HG02610 (cell line): ENCODE measurements around the gene JMJD1C.
"Not testable (repeated sequence)": the region's sequence is repeated elsewhere in the genome, so short reads cannot be mapped to it uniquely, and the experiment has no call there.

Source experiments
- ATAC-seq: cut with Tn5 transposase; IDR thresholded peaks from one replicate; pipeline ENCODE4 v1.9.1; 2021; ENCODE audit warnings: mild to moderate bottlenecking, moderate library complexity; ENCODE audit not compliant: unreplicated experiment

Gene JMJD1C

DNA sequence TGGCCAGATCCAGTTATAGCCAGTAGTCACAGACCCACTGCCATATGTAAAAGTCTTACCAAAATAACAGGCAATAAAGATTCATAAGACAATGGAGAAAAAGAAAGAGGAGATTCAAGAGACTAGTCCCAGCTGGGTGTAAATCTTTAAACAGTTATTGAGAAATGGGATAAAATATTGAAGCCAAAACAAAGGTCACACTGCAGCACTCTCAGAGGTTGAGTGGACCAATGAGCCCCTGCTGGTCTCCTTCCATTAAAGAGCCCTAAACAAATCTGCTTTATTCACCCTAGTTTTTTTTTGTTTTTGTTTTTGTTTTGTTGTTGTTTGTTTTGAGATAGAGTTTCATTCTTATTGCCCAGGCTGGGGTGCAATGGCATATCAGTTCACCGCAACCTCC lies 98.8 kb downstream of the JMJD1C start:
- no peak for ATAC-seq

- no peak for ATAC-seq
Measured at GRCh38 chr10:63365976-63366765, 99.6 kb downstream of the JMJD1C start.

DNA sequence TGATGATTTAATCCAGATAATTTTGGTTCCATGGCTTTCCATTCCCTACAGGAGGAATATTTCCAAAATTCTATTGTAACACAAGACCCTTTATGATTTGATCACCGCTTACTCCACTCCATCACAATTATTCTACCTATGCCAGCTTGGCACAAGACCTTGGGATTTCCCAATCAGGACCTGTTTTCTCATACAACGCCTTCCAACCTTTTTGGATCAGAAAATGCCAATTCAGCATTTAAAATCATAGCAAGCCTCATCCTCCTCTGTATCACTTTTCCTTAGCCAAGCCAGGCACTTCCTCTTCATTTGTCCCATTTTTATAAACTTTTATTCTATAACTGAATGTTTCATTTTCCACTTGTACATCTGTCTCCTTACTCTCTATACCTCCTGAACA lies 100.9 kb downstream of the JMJD1C start:
- ATAC-seq, result no peak

DNA sequence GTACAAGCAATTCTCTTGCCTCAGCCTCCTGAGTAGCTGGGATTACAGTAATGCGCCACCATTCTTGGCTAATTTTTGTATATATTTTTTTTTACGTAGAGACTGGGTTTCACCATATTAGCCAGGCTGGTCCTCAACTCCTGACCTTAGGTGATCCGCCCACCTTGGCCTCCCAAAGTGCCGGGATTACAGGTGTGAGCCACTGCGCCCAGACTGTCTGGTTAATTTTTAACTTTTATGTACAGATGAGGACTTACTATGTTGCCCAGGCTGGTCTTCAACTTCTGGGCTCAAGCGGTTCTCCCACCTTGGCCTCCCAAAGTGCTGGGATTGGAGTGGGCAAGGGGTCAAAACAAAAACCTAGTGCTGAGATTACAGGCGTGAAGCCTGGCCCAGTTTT lies 101.8 kb downstream of the JMJD1C start:
- ATAC-seq, result no peak

GRCh38 chr10:63355682-63356081 lies 110.1 kb downstream of the JMJD1C start:
- no peak for ATAC-seq

DNA sequence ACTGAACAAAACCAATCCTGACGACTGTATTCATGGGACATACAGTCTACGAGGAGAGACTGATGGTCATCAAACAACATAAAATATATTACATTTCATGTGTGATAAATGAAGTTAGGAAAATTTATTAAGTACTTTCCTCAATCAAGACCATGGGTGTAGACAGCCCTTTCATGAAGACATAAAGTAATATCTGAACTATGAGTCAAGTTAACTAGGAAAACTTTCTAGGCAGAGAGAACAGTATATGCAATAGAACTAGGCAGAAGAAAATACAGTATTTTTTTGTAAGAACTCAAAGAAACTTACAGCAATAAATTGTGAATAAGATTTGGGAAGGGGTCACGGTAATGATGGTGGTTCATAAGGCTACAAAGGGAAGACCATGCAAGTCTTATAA lies 112.8 kb downstream of the JMJD1C start:
- no peak for ATAC-seq

DNA sequence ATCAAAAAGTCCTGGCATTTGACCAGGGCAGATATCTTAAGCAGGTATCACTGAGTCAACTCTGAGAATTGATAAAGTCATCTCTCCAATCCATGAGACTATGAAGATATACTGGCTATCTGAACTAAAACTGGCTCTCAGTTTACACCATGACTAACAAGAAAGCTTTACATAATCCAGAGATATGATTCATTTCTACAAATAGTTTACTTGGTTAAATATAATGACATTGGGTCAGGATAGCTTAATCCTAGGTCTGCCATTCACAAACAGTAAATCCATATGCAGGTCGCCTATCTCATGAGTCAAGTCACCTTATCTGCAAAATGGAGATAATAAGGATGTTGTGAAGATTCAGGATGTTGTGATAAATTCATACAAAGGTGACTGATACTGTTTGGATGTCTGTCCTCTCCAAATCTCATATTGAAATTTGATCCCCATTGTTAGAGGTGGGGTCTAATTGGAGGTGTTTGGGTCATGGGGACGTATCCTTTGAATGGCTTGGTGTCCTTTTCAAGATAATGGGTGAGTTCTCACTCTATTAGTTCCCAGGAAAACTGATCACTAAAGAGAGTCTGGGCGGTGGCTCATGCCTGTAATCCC lies 117.4 kb downstream of the JMJD1C start:
- ATAC-seq, result no peak

DNA sequence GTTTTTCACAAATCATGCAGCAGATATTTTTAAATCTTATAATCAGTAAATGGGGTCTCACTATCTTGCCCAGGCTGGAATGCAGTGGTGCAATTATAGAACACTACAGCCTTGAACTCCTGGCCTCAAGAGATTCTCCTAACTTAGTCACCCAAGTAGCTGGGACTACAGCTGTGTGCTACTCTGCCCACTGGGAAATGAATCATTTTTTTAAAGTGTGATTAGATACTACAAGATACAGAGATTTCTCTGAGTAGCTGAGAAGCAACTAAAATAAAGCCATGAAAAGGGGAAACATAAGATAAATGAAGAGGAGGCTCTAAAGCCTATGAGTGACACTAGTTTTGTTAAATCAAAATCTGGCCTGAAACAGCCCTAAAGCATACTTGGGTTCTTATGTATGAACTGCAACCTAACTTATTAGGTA lies 119.7 kb downstream of the JMJD1C start:
- ATAC-seq, result no peak

DNA sequence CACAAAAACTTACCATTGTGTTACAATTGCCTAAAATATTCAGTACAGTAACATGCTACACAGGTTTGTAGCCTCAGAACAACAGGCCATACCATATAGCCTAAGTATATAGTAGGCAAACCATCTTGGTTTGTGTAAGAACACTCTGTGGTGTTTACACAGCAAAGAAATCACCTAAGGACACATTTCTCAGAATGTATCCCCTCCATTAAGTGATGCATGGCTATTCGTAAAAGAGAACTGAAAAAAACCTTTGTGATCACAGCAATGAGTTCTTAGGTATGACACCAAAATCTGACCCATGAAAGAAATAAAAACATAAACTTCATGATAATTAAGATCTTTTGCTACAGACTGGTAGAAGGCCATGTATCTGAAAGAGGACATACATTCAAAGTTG lies 121.5 kb downstream of the JMJD1C start:
- no peak for ATAC-seq

DNA sequence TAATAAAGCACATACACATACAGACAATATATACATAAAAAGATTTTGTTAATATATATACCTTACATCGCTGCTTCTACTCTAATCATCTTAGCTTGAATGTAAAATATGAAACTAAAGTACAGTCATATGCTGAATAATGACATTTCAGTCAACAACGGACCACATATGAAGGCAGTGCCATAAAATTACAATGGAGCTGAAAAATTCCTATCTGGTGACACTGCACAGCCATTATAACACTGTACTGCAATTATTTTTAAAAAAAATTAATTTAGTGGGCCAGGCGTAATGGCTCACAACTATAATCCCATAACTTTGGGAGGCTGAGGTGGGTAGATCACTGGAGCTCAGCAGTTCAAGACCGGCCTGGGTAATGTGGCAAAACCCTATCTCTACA lies 122.3 kb downstream of the JMJD1C start:
- ATAC-seq, result no peak

DNA sequence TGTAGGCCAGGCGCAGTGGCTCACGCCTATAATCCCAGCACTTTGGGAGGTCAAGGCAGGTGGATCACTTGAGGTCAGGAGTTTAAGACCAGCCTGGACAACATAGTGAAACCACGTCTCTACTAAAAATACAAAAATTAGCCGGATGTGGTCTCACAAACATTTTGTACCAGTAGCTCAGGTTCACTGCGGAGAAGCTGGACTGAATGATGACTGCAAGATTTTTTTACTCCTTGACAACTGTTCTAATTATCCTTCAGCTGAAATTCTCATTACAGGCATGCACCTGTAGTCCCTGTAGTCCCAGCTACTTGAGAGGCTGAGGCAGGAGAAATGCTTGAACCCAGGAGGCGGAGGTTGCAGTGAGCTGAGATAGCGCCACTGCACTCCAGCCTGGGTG lies 126.1 kb downstream of the JMJD1C start:
- not testable (repeated sequence) for ATAC-seq

DNA sequence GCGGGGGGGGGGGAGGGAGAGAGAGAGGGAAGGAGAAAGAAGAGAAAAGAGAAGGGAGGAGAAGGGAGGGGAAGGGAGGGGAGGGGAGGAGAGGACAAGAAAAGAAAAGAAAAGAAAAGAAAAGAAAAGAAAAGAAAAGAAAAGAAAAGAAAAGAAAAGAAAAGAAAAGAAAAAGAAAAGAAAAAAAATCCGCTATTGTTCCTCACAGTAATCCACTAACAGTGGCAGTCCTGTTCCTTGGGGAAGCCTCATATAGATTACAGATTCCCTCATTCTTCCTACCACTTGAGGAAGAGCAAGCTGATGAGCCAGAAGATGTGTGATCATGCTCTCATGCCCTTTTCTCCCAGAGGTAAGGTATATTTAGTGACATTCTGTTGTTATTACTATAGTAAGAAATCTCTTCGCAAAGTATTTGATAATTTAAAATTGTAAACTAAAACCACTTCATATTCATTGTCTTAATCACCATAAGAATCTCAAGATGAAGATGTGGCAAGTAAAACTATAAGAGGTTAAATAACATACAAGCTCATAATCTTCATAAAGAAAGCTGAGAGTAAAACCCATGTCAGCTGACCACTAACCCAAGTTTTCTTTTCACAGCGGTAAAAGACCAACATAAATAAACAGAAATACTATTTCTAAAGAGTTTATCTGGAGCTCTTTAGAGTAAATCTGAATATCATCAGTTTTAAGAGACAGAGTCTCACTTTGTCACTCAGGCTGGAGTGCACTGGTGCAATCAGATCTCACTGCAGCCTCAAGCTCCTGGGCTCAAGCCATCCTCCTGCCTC lies 128.1 kb downstream of the JMJD1C start:
- ATAC-seq, result no peak

GRCh38 chr10:63331586-63331985 lies 134.2 kb downstream of the JMJD1C start:
- ATAC-seq, result no peak

DNA sequence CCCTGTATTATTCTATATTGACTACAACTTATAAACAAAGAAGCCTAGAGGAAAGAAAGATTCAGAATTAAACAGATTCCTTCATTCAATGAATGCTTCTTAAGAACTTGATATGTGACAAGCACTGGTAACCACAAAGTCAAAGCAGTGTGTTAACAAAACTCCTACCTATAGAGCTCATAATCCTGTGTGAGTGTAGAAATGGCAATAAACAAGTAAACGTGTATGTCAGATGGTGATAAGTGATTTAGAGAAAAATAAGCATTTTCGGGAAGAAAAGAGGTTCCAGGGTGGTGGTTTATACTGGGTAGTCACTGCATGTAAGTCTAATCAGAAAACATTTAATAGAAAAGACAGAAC lies 141.3 kb downstream of the JMJD1C start:
- no peak for ATAC-seq

- no peak for ATAC-seq
Measured at GRCh38 chr10:63323701-63324494, 141.9 kb downstream of the JMJD1C start.

DNA sequence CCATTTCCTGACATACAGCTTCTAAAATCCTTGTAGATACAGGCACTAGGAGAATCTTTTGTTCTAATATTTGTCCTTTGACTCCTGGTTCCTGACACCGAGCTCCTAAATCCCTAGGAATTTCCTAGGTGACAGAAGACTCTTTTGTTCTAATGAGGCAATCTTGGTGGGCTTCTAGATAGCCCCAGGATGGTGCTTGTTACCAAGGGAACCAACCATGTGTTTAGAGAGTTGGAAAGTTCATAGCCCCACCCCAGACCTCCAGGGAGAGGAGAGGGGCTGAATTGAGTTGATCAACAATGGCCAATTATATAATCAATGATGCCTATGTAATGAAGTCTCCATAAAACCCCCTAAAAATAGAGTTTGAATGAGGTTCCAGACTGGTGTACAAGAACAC lies 145.1 kb downstream of the JMJD1C start:
- ATAC-seq, result no peak

- ATAC-seq, result no peak
Measured at GRCh38 chr10:63319231-63319630, 146.5 kb downstream of the JMJD1C start.

GRCh38 chr10:63318491-63318890 lies 147.3 kb downstream of the JMJD1C start:
- ATAC-seq, result no peak

DNA sequence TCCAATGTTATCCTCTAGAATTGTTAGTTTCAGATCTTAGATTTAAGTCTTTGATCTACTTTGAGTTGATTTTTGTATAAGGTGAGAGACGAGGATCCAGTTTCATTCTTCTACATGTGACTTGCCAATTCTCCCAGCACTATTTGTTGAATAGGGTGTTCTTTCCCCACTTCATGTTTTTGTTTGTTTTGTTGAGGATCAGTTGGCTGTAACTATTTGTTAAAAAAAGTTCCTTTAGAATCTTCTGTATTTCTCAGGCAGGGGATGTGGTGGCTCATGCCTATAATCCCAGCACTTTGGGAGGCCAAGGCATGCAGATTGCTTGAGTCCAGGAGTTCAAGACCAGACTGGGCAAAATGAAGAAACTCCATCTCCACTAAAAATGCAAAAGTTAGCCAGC lies 151.8 kb downstream of the JMJD1C start:
- ATAC-seq, result no peak

DNA sequence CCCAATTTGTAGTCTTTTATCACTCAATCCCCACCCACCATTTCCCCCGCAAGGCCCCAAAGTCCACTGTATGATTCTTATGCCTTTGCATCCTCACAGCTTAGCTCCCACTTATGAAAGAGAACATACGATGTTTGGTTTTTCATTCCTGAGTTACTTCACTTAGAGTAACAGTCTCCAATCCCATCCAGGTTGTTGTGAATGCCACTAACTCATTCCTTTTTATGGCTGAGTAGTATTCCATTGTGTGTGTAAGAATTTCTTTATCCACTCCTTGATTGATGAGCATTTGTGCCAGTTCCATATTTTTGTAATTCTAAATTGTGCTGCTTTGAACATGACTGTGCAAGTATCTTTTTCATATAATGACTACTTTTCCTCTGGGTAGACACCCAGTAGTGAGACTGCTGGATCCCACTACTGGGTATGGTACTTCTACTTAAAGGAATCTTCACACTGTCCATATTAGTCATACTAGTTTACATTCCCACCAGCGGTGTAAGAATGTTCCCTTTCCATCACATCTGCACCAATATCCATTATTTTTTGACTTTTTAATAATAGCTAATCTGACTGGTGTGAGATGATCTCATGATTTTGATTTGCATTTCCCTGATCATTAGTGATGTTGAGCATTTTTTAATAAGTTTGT lies 152.6 kb downstream of the JMJD1C start:
- ATAC-seq, result no peak

GRCh38 chr10:63308628-63309027 lies 157.1 kb downstream of the JMJD1C start:
- no peak for ATAC-seq
